Stimulated activated CD4-positive, alpha-beta T cell treated with anti-CD3 and anti-CD28 coated beads, Interleukin-2, amount 100 ng/mL, for 48 hours (primary cell): Measurements from ENCODE around the gene TLCD3A.
"Not testable (repeated sequence)": the region's sequence is repeated elsewhere in the genome, so short reads cannot be mapped to it uniquely, and the experiment has no call there.

ENCODE experiments used
- DNase-seq, 2 donors: peaks; one replicate each; pipeline ENCODE4 v3.0.0-alpha.2; 2020

The TLCD3A gene

GRCh38 chr17:789931-790873, 57.8 kb downstream of the TLCD3A start:
- not testable (repeated sequence) for DNase-seq

GRCh38 chr17:790874-791247, 58.5 kb downstream of the TLCD3A start:
- DNase-seq = not testable (repeated sequence)

DNA sequence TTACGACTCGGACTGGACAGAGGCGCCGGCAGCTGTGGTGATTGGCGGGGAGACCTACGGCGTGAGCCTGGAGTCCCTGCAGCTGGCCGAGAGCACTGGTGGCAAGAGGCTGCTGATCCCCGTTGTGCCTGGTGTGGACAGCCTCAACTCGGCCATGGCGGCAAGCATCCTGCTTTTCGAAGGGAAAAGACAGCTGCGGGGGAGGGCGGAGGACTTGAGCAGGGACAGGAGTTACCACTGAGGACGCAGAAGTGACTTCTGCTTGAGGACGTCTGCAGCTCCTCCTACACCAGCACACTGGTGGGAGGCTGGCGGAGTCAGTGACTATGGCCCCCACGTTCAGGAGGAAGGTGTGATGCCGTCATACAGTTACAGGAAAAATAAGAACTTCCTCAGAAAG, 59.4 kb downstream of the TLCD3A start:
- DNase-seq = no peak

- DNase-seq = no peak
Observed at GRCh38 chr17:792277-792676, 59.9 kb downstream of the TLCD3A start.
